C1 segment of cervical spinal cord (tissue), 14 donors: ENCODE data around the gene PSMC5.
"Not testable (repeated sequence)": the region's sequence is repeated elsewhere in the genome, so short reads cannot be mapped to it uniquely, and the experiment has no call there.

Source experiments
- DNase-seq, 14 donors: peaks; one replicate each; lab custom pipeline; 2025; lab: John Stamatoyannopoulos, UW

The PSMC5 gene

GRCh38 chr17:63870292-63870665 lies 43.0 kb downstream of the PSMC5 start:
- DNase-seq = not testable (repeated sequence)

- not testable (repeated sequence) for DNase-seq
Measured at GRCh38 chr17:63871646-63872365, 44.6 kb downstream of the PSMC5 start.

- not testable (repeated sequence) for DNase-seq
Measured at GRCh38 chr17:63873577-63873976, 46.3 kb downstream of the PSMC5 start, which contains the start of gene CSH2. Gene CSH2 (minus strand): TSS chr17:63873677. CDS start chr17:63873614, 63 bp downstream.

GRCh38 chr17:63874061-63874626 lies 46.9 kb downstream of the PSMC5 start:
- DNase-seq = not testable (repeated sequence)

GRCh38 chr17:63874693-63875092 lies 47.5 kb downstream of the PSMC5 start:
- DNase-seq = not testable (repeated sequence)

GRCh38 chr17:63878413-63878812 lies 51.2 kb downstream of the PSMC5 start:
- DNase-seq = not testable (repeated sequence)

- no peak for DNase-seq
Measured at GRCh38 chr17:63880706-63881105, 53.5 kb downstream of the PSMC5 start.

- not testable (repeated sequence) for DNase-seq
Measured at GRCh38 chr17:63881337-63881736, 54.1 kb downstream of the PSMC5 start.
